ENCODE results near the gene LOXL3.
"Not testable (repeated sequence)": the region's sequence is repeated elsewhere in the genome, so short reads cannot be mapped to it uniquely, and the experiment has no call there.

Gene LOXL3

DNA sequence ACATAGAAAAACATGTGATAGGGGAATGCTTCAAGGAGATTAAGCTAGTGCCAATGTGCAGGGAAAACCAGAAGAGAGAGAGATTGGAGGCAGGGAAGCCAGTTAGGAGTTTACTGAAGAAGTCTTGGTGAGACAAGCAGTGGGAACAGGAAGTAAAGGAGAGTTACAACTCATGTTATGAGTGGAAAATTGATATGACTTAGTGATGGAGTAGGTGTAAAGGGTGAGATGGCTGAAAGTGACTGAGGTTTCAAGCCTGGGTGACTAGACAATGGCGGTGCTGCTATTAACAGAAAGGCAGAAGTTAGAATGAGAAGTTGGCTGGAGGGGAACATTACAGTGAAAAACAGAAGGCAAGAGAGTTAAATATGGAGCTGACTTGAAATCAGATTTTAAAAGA, 17.3 kb upstream of the LOXL3 start:
- Histone ChIP-seq H3K4me1 (ENCODE audit: insufficient read depth, insufficient read length) (no peaks in the 10 kb centered on the region), H3K4me3 (ENCODE audit: insufficient read length, low read depth) (no peak overlapping the region), H3K9ac (ENCODE audit: insufficient read length, low read depth) (no peak overlapping the region), H3K36me3 (ENCODE audit: insufficient read depth, insufficient read length, low read length) (peaks cover 4% of the 10 kb centered on the region), H3K27me3 (ENCODE audit: insufficient read depth, insufficient read length) (no peaks in the 10 kb centered on the region), H3K9me3 (ENCODE audit: insufficient read depth, low read length) (no peaks in the 10 kb centered on the region)
- TF ChIP-seq ZNF274 (IDR thresholded peaks at IDR 0.05; ENCODE audit: low read depth, low read length) = no peak
- no peak for TF ChIP-seq SUZ12 (IDR thresholded peaks at IDR 0.05; ENCODE audit: extremely low read depth, insufficient read depth, insufficient read length)
- no peak for TF ChIP-seq YY1 (IDR thresholded peaks at IDR 0.05; ENCODE audit: insufficient read depth, insufficient read length)
- no peak for DNase-seq (ENCODE audit: low read depth, low spot score)

DNA sequence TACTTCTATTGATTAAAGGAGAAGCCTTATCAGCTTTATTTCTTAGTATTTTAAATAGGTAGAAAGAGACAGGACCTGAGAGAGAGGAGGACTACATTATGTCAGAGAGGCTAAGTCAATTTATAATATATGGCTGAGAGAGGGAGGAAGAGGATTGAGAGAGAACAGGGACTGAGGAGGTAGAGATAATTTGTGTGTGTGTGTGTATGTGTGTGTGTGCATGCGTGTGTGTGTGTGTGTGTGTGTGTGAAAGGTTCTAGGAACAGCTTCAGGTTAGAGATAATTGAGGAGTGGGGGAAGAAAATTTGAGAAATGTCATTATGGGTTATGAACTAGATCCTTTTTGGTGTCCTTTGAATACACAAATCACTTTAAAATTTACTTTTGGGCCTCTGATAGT, 15.9 kb upstream of the LOXL3 start:
- H3K27me3 ChIP-seq (ENCODE audit: insufficient read depth, insufficient read length) = no peaks in the 10 kb centered on the region
- no peak for TF ChIP-seq ZNF274 (IDR thresholded peaks at IDR 0.05; ENCODE audit: low read depth, low read length)
- TF ChIP-seq SUZ12 (IDR thresholded peaks at IDR 0.05; ENCODE audit: extremely low read depth, insufficient read depth, insufficient read length) = no peak
- TF ChIP-seq YY1 (IDR thresholded peaks at IDR 0.05; ENCODE audit: insufficient read depth, insufficient read length) = no peak

DNA sequence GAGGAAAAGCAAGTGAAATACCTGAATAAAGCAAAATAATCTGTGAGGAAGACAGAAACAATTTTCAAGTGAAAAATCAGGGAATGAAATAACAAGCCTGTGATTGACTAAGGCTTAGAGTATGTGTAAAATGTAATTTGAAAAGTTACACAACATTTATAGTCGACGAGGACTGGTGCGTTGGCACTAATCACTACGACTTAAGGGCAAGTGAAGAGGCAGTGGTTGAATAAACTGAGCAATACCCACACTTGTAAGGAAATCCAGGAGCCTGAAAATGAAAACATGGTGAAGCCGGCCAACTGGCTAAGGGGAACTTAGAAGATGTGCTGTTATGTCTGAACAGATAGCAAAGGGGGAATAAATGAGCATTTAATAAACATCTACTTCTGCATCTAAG, 14.1 kb upstream of the LOXL3 start:
- no peak overlapping the region for H3K4me3 ChIP-seq (ENCODE audit: insufficient read length, low read depth)
- no peaks in the 10 kb centered on the region for H3K4me1 ChIP-seq (ENCODE audit: insufficient read depth, insufficient read length)
- no peak overlapping the region for H3K9ac ChIP-seq (ENCODE audit: insufficient read length, low read depth)
- no peaks in the 10 kb centered on the region for H3K9me3 ChIP-seq (ENCODE audit: insufficient read depth, low read length)
- peaks cover 4% of the 10 kb centered on the region for H3K36me3 ChIP-seq (ENCODE audit: insufficient read depth, insufficient read length, low read length)
- H3K27me3 ChIP-seq (ENCODE audit: insufficient read depth, insufficient read length) = no peaks in the 10 kb centered on the region
- no peak for DNase-seq (ENCODE audit: low read depth, low spot score)
- no peak for TF ChIP-seq SUZ12 (IDR thresholded peaks at IDR 0.05; ENCODE audit: extremely low read depth, insufficient read depth, insufficient read length)
- no peak for TF ChIP-seq ZNF274 (IDR thresholded peaks at IDR 0.05; ENCODE audit: low read depth, low read length)
- TF ChIP-seq YY1 (IDR thresholded peaks at IDR 0.05; ENCODE audit: insufficient read depth, insufficient read length) = no peak

More for the DNA sequence above, 15.9 kb upstream of the LOXL3 start:
- H3K9ac ChIP-seq (ENCODE audit: insufficient read length, low read depth) = no peak overlapping the region
- H3K4me3 ChIP-seq (ENCODE audit: insufficient read length, low read depth) = no peak overlapping the region
- DNase-seq (ENCODE audit: low read depth, low spot score) = no peak
- no peaks in the 10 kb centered on the region for H3K4me1 ChIP-seq (ENCODE audit: insufficient read depth, insufficient read length)
- peaks cover 4% of the 10 kb centered on the region for H3K36me3 ChIP-seq (ENCODE audit: insufficient read depth, insufficient read length, low read length)
- H3K9me3 ChIP-seq (ENCODE audit: insufficient read depth, low read length) = no peaks in the 10 kb centered on the region

DNA sequence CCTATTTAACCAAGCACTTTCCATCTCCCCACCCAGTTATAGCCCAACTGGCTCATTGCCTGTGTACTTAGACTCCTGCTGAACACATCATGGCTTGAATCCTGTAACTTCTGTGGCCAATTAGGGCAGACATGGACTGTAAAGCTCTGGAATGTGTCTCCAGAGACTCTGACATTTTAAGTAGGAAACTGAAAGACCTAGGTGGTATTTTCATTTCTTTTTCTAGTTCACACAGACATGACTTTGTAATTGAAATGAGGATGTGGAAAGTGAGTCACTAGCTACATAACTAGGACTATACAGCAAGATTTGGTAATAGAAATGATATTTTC, 13.0 kb upstream of the LOXL3 start:
- no peak overlapping the region for H3K4me3 ChIP-seq (ENCODE audit: insufficient read length, low read depth)

DNA sequence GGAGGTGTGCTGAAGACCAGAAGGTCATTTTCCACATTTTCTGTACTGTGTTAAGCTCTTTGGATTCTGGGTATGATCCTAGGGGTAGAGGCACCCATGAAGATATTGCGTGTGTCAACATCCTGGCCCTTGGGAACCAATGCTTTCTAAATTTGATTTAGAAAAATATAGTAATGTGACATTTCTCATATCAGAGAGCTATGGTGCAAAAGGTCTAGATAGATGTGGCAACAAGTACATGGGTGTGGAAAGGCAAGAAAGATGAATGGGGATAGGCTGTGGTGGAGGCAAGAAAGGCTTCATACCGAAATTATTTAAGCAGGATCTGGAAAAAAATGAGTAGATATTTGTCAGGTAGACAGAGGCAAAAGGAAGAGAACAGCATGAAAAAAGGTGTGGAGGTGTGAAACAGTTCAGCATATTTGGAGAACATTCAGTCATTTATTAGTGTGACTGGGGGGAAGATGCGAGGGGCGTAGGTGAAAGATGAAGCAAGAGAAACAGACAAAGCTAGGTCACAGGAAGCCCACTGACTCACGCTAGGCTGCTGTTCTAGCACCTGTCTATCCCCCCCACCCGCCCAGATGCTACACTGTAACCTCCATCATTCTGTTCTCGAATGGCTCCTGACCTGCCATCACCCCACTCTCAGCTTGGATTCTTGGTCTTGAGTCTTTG, 12.5 kb upstream of the LOXL3 start:
- peaks cover 2% of the 10 kb centered on the region for H3K27me3 ChIP-seq (ENCODE audit: insufficient read depth, insufficient read length)
- peaks cover 4% of the 10 kb centered on the region for H3K36me3 ChIP-seq (ENCODE audit: insufficient read depth, insufficient read length, low read length)
- H3K9me3 ChIP-seq (ENCODE audit: insufficient read depth, low read length) = no peaks in the 10 kb centered on the region
- no peaks in the 10 kb centered on the region for H3K4me1 ChIP-seq (ENCODE audit: insufficient read depth, insufficient read length)
- TF ChIP-seq YY1 (IDR thresholded peaks at IDR 0.05; ENCODE audit: insufficient read depth, insufficient read length) (no peak), ZNF274 (IDR thresholded peaks at IDR 0.05; ENCODE audit: low read depth, low read length) (no peak), SUZ12 (IDR thresholded peaks at IDR 0.05; ENCODE audit: extremely low read depth, insufficient read depth, insufficient read length) (no peak)
- no peak for DNase-seq (ENCODE audit: low read depth, low spot score)
- no peak overlapping the region for H3K4me3 ChIP-seq (ENCODE audit: insufficient read length, low read depth)
- no peak overlapping the region for H3K9ac ChIP-seq (ENCODE audit: insufficient read length, low read depth)

More for the DNA sequence above, 13.0 kb upstream of the LOXL3 start:
- no peaks in the 10 kb centered on the region for H3K4me1 ChIP-seq (ENCODE audit: insufficient read depth, insufficient read length)
- DNase-seq (ENCODE audit: low read depth, low spot score) = no peak
- no peak overlapping the region for H3K9ac ChIP-seq (ENCODE audit: insufficient read length, low read depth)
- H3K36me3 ChIP-seq (ENCODE audit: insufficient read depth, insufficient read length, low read length) = peaks cover 4% of the 10 kb centered on the region
- no peak for TF ChIP-seq SUZ12 (IDR thresholded peaks at IDR 0.05; ENCODE audit: extremely low read depth, insufficient read depth, insufficient read length)
- TF ChIP-seq YY1 (IDR thresholded peaks at IDR 0.05; ENCODE audit: insufficient read depth, insufficient read length) = no peak
- H3K27me3 ChIP-seq (ENCODE audit: insufficient read depth, insufficient read length) = no peaks in the 10 kb centered on the region
- H3K9me3 ChIP-seq (ENCODE audit: insufficient read depth, low read length) = no peaks in the 10 kb centered on the region

DNA sequence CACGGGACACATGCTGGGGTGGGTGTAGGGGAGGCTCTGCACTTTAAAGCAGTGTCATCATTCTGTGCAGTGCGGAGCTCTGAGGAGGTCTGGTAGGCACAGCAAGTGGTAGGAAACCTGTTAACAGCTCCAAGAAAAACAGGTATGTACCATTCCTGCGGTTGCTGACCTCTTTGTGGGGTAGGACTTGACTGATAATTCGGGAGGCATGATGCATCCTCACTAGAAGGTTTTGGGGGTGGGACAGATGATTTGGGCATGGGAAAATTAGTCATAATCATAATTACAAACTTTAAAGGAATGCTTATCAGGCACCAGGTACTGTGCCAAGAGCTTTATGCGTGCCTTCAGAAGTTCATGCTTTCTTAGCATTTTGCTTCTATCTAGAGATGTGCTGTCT, 10.5 kb upstream of the LOXL3 start:
- Histone ChIP-seq H3K9me3 (ENCODE audit: insufficient read depth, low read length) (no peaks in the 10 kb centered on the region), H3K4me1 (ENCODE audit: insufficient read depth, insufficient read length) (peaks cover 6% of the 10 kb centered on the region), H3K4me3 (ENCODE audit: insufficient read length, low read depth) (no peak overlapping the region), H3K9ac (ENCODE audit: insufficient read length, low read depth) (no peak overlapping the region), H3K36me3 (ENCODE audit: insufficient read depth, insufficient read length, low read length) (peaks cover 4% of the 10 kb centered on the region), H3K27me3 (ENCODE audit: insufficient read depth, insufficient read length) (peaks cover 2% of the 10 kb centered on the region)
- no peak for DNase-seq (ENCODE audit: low read depth, low spot score)
- TF ChIP-seq SUZ12 (IDR thresholded peaks at IDR 0.05; ENCODE audit: extremely low read depth, insufficient read depth, insufficient read length) (no peak), ZNF274 (IDR thresholded peaks at IDR 0.05; ENCODE audit: low read depth, low read length) (no peak), YY1 (IDR thresholded peaks at IDR 0.05; ENCODE audit: insufficient read depth, insufficient read length) (no peak)

DNA sequence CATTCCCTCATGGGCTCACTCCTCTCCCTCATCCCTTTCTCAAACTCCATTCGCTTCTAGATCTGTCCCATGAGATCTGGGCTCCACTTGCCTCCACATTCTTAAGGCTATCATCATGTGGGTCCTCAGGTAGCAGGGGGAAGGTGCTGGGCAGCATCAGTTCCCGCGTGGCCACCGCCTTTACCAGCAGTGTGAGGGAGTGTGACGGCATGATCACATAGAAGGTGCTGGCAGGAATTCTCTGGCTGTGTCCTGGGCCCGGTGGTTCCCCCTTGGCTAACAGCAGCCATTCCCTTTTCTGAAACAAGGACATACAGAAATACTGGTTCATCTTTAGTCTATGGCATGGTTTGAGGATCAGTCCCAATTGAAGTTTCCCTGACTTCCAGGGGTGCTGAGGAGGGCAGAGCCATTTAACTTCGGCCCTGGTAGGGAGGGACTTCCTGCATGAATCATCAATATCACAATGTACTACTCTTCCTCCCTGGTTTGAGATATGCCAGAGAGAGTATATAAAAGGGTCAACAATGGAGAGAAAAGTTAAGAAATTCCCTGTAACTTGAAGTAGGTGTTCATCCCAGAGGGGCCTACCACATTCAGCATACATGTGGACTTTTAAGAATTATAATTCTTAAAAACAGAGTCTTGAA, 8.5 kb upstream of the LOXL3 start:
- TF ChIP-seq ZNF274 (IDR thresholded peaks at IDR 0.05; ENCODE audit: low read depth, low read length) = no peak
- Histone ChIP-seq H3K27me3 (ENCODE audit: insufficient read depth, insufficient read length) (peaks cover 2% of the 10 kb centered on the region), H3K9ac (ENCODE audit: insufficient read length, low read depth) (no peak overlapping the region), H3K36me3 (ENCODE audit: insufficient read depth, insufficient read length, low read length) (no peaks in the 10 kb centered on the region), H3K4me3 (ENCODE audit: insufficient read length, low read depth) (no peak overlapping the region), H3K9me3 (ENCODE audit: insufficient read depth, low read length) (no peaks in the 10 kb centered on the region), H3K4me1 (ENCODE audit: insufficient read depth, insufficient read length) (peaks cover 6% of the 10 kb centered on the region)
- no peak for DNase-seq (ENCODE audit: low read depth, low spot score)

DNA sequence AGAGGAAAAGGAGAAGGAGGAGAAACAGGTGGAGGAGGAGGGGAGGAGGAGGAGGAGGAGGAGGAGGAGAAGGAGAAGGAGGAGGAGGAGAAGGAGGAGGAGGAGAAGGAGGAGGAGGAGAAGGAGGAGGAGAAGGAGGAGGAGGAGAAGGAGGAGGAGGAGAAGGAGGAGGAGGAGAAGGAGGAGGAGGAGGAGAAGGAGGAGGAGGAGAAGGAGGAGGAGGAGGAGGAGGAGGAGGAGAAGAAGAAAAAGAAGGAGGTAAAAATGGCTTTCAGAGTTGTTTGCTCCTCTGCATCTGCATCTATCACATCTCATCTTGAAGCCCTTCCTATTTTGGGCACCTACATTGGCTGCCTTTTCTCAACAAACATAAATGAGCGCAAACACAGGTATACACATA, 7.3 kb upstream of the LOXL3 start:
- peaks cover 12% of the 10 kb centered on the region for H3K36me3 ChIP-seq (ENCODE audit: insufficient read depth, insufficient read length, low read length)
- H3K9me3 ChIP-seq (ENCODE audit: insufficient read depth, low read length); H3K27me3 ChIP-seq (ENCODE audit: insufficient read depth, insufficient read length); DNase-seq (ENCODE audit: low read depth, low spot score); H3K4me3 ChIP-seq (ENCODE audit: insufficient read length, low read depth); H3K4me1 ChIP-seq (ENCODE audit: insufficient read depth, insufficient read length); H3K9ac ChIP-seq (ENCODE audit: insufficient read length, low read depth): not testable (repeated sequence)

Measured in NT2/D1 (cell line).